Heart left ventricle (tissue), 16 donors: Measurements from ENCODE around the gene SCN5A. TPM values are rescaled to one million over a fixed set of nuclear protein-coding genes. Genes with fewer than 3 reads are reported as not detected.

Experiments
- ATAC-seq, 4 donors: fragments of 200-7000 bp; cut with Tn5 transposase; one replicate each; pipeline ENCODE4 v1.9.1; 2020 to 2022; ENCODE audit warnings: moderate library complexity in 4 of 4, mild to moderate bottlenecking in 3 of 4, moderate number of reproducible peaks in 1 of 4
- DNase-seq, 5 donors: peaks; one replicate each; pipeline ENCODE4 v3.0.0-alpha.2; 2020
- H3K27ac ChIP-seq, 12 donors: fragments of 200-600 bp; sonication (generic) in 4 of 12; one replicate each; pipeline versions ENCODE4 v1.5.0 to v1.8.0; 2016 to 2022; ENCODE audit warnings: mild to moderate bottlenecking in 2 of 12
- H3K27me3 ChIP-seq, 9 donors: fragments of 200-600 bp; sonication (generic) in 2 of 9; one replicate each; pipeline versions ENCODE4 v1.5.1 to v1.8.0; 2016 to 2022; ENCODE audit warnings: mild to moderate bottlenecking in 3 of 9
- H3K36me3 ChIP-seq, 9 donors: fragments of 200-600 bp; sonication (generic) in 2 of 9; one replicate each; pipeline versions ENCODE4 v1.5.0 to v1.8.0; 2018 to 2022; ENCODE audit warnings: mild to moderate bottlenecking in 2 of 9
- H3K4me1 ChIP-seq, 12 donors: fragments of 200-600 bp; sonication (generic) in 4 of 12; one replicate each; pipeline versions ENCODE4 v1.5.0 to v1.8.0; 2016 to 2022; ENCODE audit warnings: mild to moderate bottlenecking in 3 of 12
- H3K4me3 ChIP-seq, 12 donors: fragments of 200-600 bp; sonication (generic) in 4 of 12; one replicate each; pipeline versions ENCODE4 v1.5.0 to v1.8.0; 2017 to 2022; ENCODE audit warnings: mild to moderate bottlenecking in 9 of 12, moderate library complexity in 4 of 12
- H3K9me3 ChIP-seq, 12 donors: fragments of 200-600 bp; sonication (generic) in 4 of 12; one replicate each; pipeline versions ENCODE4 v1.5.0 to v1.8.0; 2016 to 2022; ENCODE audit warnings: mild to moderate bottlenecking in 1 of 12
- POLR2A ChIP-seq, 2 donors: fragments of 450-650 bp; IDR thresholded peaks; one replicate each; pipeline ENCODE4 v1.6.1; 2017; ENCODE audit warnings: antibody characterized with exemption in 2 of 2, mild to moderate bottlenecking in 2 of 2, moderate library complexity in 2 of 2
- WGBS, 4 donors: extraction: QIAGEN DNeasy Blood & Tissue Kit in 2 of 4; methylation state at CpG; one replicate each; pipeline versions ENCODE4 v1.1.5 to v1.1.7; 2013 to 2018; 5-methylcytosine and 5-hydroxymethylcytosine counted together
- intact Hi-C, 10 donors: fragments of 100-400 bp; cut with DNase I; formaldehyde crosslinking; loops; one replicate each; pipeline versions ENCODE4 v1.11.1 to v1.14.2; 2022
- polyA plus RNA-seq, 2 donors: library from polyadenylated mRNA; stranded (reverse); fragments of 200-250 nt; gene quantifications; one replicate each; pipeline ENCODE4 v1.2.3, GENCODE V29; 2013
- total RNA-seq, 9 donors: library from RNA; depleted of rRNA in 2 of 9; stranded (reverse); fragments of >200 nt in 2 of 9; fragmentation: NEBNext Ultra II Directional in 3 of 9; extraction: Animal tissue kit (Norgen Biotek cat#: 25700) in 3 of 9; gene quantifications; one replicate each; pipeline versions ENCODE4 v1.1.0 to v1.2.4, GENCODE V29; 2016 to 2023
- TF ChIP-seq, protein P1 (sequence below), 12 donors: fragments of 200-600 bp; sonication (generic) in 4 of 12; IDR thresholded peaks; one replicate each; pipeline versions ENCODE4 v1.5.0 to v1.8.0; 2018 to 2022; ENCODE audit warnings: antibody characterized with exemption in 12 of 12, mild to moderate bottlenecking in 5 of 12
- donor health status: ischemic (EF 13 %, LVEDD 7.1; RV severe dilation, severe dysfunction).
- donor health status: healthy with polysubstance abuse.
- donor health status: DM: no; HTN: yes; CAD: no.
- donor health status: DM: no; HTN: no; CAD: no.
- donor health status: ischemic (EF 25% LVEDD 6.9; RV normal size, moderate dysfunction).
- donor health status: ischemic (EF 25% LVEDD 5.7; RV mildly dilated, moderate dysfunction).
- donor health status: healthy.
- donor health status: DM: yes; HTN: yes; CAD: no.
- donor health status: ischemic (EF 35%, LVEDD 5.7; RV mildly dilated, moderate dysfunction).
- donor health status: nonischemic (EF 11% LVEDD 7.7; RV severe dilation, severe dysfunction).
- donor health status: DM: yes; HTN: yes; CAD: no.
- donor health status: PGD.
- donor health status: ischemic (EF 29% LVEDD 5.4; RV normal size, mild dysfunction).
- donor health status: nonischemic (EF 23%, LVEDD 6.1; RV moderate dilation, normal function).

SCN5A gene
- total and polyA plus RNA-seq, 11 donors: 88.4 to 242 (median 173) TPM

DNA sequence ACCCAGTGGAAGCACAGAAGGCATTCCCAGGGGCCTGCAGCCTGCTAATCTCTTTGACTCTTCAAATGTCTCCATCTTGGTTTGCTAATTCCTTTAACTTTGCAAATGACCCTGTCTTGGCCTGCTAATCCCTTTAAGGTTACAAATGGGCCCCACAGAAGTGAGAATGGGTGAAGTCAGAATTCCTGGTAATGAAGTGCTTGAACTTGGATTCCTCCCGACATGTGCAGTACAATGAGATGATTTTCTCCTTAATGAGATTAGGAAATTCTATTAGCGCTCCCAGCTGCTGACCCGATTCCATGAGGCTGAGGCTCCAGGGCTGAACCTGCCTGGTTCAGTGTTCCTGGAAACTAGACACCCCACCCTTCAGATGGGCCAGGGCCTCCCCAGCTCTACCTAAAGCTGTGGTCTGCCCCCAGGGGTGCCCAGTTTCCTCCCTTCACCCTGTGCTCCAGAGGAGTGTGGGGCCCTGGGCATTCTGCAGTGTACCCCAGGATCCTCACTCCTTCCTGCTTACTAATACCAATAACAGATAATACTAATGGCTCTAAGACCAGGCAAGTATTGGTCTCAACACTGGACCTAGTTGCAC lies 47.4 kb downstream of the SCN5A start:
- intact Hi-C loops: no loop called here
- WGBS, 4 donors: 76 to 85% (median 81%) methylated on average over 3 of the region's 3 CpGs

DNA sequence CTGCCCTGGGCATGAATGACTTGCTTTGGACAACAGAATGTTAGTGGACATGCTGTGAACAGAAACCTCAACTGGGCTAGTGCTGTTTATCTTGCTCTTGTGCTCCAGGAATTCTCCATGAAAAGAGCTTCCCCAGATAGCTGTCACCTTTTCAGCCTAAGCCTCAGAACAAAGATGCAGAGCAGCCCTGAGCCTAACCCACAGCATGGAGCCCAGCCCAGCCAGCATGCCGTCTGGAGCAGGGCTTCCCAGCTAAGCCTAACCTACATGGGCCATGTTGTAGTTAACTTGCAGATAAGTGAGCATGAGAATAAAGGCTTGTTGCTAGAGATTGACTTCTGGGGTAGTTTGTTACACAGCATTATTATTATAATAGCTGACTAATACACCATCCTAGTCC lies 48.9 kb downstream of the SCN5A start:
- H3K4me1 ChIP-seq: no peaks in the 10 kb centered on the region
- WGBS, 4 donors: 36 to 64% (median 52%) methylated on average over 1 of the region's 1 CpG
- H3K9me3 ChIP-seq: peaks cover 0 to 5% (median 0%) of the 10 kb centered on the region in 12 donors
- peaks cover 0 to 98% (median 39%) of the 10 kb centered on the region in 9 donors for H3K36me3 ChIP-seq
- H3K27me3 ChIP-seq: no peaks in the 10 kb centered on the region
- H3K27ac ChIP-seq: no peak overlapping the region
- H3K4me3 ChIP-seq: no peak overlapping the region
- TF ChIP-seq, protein P1, sequence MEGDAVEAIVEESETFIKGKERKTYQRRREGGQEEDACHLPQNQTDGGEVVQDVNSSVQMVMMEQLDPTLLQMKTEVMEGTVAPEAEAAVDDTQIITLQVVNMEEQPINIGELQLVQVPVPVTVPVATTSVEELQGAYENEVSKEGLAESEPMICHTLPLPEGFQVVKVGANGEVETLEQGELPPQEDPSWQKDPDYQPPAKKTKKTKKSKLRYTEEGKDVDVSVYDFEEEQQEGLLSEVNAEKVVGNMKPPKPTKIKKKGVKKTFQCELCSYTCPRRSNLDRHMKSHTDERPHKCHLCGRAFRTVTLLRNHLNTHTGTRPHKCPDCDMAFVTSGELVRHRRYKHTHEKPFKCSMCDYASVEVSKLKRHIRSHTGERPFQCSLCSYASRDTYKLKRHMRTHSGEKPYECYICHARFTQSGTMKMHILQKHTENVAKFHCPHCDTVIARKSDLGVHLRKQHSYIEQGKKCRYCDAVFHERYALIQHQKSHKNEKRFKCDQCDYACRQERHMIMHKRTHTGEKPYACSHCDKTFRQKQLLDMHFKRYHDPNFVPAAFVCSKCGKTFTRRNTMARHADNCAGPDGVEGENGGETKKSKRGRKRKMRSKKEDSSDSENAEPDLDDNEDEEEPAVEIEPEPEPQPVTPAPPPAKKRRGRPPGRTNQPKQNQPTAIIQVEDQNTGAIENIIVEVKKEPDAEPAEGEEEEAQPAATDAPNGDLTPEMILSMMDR (IDR thresholded peaks at IDR 0.05): no peak
- no peak for TF ChIP-seq POLR2A (IDR thresholded peaks at IDR 0.05)
- ATAC-seq: peak in 1 of 4 donors; percentile 3
- peak in 1 of 5 donors; percentile 4 for DNase-seq
- intact Hi-C loops: no loop called here

More for the DNA sequence above, 47.4 kb downstream of the SCN5A start:
- no peak overlapping the region for H3K27ac ChIP-seq
- no peak overlapping the region for H3K4me3 ChIP-seq
- DNase-seq: peak in 1 of 5 donors; percentile 27
- H3K9me3 ChIP-seq: peaks cover 0 to 5% (median 0%) of the 10 kb centered on the region in 12 donors
- ATAC-seq: no peak
- TF ChIP-seq POLR2A (IDR thresholded peaks at IDR 0.05): no peak
- TF ChIP-seq, protein P1 (IDR thresholded peaks at IDR 0.05): no peak
- no peaks in the 10 kb centered on the region for H3K27me3 ChIP-seq
- H3K4me1 ChIP-seq: no peaks in the 10 kb centered on the region
- H3K36me3 ChIP-seq: peaks cover 0 to 98% (median 51%) of the 10 kb centered on the region in 9 donors

DNA sequence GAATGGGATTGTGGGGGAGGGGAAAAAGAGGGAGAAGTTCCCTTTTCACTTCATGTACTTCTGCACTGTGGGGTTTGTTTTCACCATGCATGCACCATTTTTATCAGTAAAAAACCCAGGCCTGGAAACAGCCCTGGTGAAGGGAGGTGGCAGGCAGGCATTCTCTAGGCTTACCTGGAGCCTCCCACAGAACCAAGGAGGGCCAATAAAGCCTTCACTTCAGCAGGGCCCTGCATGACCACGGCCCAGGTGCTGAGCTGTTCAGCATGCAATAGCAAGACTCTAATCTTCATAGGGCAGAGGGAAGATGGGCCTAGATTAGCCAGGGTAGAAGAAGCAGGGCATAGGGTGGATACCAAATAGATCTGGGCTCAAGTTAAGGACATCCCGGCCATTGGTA lies 49.6 kb downstream of the SCN5A start:
- Histone ChIP-seq H3K27me3 (no peaks in the 10 kb centered on the region), H3K9me3 (peaks cover 0 to 5% (median 0%) of the 10 kb centered on the region in 12 donors), H3K4me3 (no peak overlapping the region), H3K27ac (no peak overlapping the region), H3K4me1 (no peaks in the 10 kb centered on the region), H3K36me3 (peaks cover 0 to 98% (median 35%) of the 10 kb centered on the region in 9 donors)
- 80 to 85% (median 82%) methylated on average over 1 to 2 of the region's 2 CpGs for WGBS, 4 donors
- no peak for ATAC-seq
- no peak for DNase-seq
- intact Hi-C loops: no loop called here
- TF ChIP-seq, protein P1 (IDR thresholded peaks at IDR 0.05): no peak
- TF ChIP-seq POLR2A (IDR thresholded peaks at IDR 0.05): no peak

DNA sequence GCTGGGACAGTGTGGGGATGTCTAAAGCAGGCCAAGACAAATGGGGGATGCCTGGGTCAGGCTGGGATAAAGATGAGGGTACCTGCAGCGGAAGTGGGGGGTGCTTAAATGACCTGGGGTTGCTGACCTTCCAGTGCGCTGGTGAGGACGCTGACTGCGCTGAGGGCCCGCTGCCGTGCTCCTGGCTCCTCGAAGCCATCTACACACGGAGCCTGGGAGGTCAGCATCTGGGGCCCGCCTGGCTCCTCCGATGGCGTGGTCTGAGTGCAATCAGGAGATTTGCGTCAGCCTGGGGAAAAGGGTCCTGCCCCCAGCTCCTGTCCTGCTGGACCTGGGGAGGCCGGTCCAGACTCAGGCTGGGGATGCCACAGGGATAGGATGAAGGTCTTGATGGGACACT lies 50.7 kb downstream of the SCN5A start:
- H3K27me3 ChIP-seq: no peaks in the 10 kb centered on the region
- H3K4me3 ChIP-seq: no peak overlapping the region
- DNase-seq (peak in 1 of 5 donors; percentile 38), ATAC-seq (peak in 2 of 4 donors; percentile 3)
- no peaks in the 10 kb centered on the region for H3K4me1 ChIP-seq
- intact Hi-C loops: no loop called here
- TF ChIP-seq, protein P1 (IDR thresholded peaks at IDR 0.05): no peak
- no peak for TF ChIP-seq POLR2A (IDR thresholded peaks at IDR 0.05)
- H3K27ac ChIP-seq: no peak overlapping the region
- H3K9me3 ChIP-seq: peaks cover 0 to 5% (median 0%) of the 10 kb centered on the region in 12 donors
- peaks cover 0 to 91% (median 30%) of the 10 kb centered on the region in 9 donors for H3K36me3 ChIP-seq
- WGBS, 4 donors: 87 to 94% (median 92%) methylated on average over 10 to 13 of the region's 13 CpGs
